ENCODE measurements around the gene RORB. TPM values are rescaled to one million over a fixed set of nuclear protein-coding genes. Genes with fewer than 3 reads are reported as not detected.

The RORB gene
- total RNA-seq, 4 donors from 2014 or later = 0.13 to 1.5 (median 0.50) TPM

DNA sequence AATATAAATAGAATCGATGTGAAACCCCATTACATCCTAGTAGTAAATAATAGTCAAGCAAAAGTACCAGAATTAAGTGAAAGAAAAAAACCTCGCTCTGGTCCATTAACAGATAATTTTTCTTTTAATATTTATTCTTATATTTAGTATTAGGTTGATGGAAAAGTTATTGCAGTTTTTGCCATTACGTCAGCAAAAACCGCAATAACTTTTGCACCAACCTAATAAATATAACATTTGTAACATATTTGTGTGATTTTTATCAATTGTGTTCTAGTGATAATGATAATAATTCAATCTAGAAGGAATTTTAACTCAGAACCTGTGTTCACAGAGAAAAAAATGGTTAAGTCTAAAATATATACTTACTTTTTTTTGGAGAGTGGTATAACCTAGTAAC, 16.1 kb downstream of the RORB start:
- Histone ChIP-seq H3K27ac (no peak overlapping the region), H3K27me3 (no peaks in the 10 kb centered on the region), H3K4me1 (no peaks in the 10 kb centered on the region), H3K4me3 (no peak overlapping the region), H3K36me3 (no peaks in the 10 kb centered on the region), H3K9me3 (no peaks in the 10 kb centered on the region)
- TF ChIP-seq POLR2A (IDR thresholded peaks at IDR 0.05) = no peak
- TF ChIP-seq, protein P1, sequence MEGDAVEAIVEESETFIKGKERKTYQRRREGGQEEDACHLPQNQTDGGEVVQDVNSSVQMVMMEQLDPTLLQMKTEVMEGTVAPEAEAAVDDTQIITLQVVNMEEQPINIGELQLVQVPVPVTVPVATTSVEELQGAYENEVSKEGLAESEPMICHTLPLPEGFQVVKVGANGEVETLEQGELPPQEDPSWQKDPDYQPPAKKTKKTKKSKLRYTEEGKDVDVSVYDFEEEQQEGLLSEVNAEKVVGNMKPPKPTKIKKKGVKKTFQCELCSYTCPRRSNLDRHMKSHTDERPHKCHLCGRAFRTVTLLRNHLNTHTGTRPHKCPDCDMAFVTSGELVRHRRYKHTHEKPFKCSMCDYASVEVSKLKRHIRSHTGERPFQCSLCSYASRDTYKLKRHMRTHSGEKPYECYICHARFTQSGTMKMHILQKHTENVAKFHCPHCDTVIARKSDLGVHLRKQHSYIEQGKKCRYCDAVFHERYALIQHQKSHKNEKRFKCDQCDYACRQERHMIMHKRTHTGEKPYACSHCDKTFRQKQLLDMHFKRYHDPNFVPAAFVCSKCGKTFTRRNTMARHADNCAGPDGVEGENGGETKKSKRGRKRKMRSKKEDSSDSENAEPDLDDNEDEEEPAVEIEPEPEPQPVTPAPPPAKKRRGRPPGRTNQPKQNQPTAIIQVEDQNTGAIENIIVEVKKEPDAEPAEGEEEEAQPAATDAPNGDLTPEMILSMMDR (IDR thresholded peaks at IDR 0.05) = no peak
- intact Hi-C loops (cut with DNase I) = no loop called here
- WGBS, 2 donors = 77 to 82% methylated on average over 4 of the region's 4 CpGs
- no peak for DNase-seq

- Histone ChIP-seq H3K9me3 (no peaks in the 10 kb centered on the region), H3K36me3 (no peaks in the 10 kb centered on the region), H3K27ac (no peak overlapping the region), H3K4me3 (no peak overlapping the region), H3K4me1 (no peaks in the 10 kb centered on the region), H3K27me3 (no peaks in the 10 kb centered on the region)
- TF ChIP-seq, protein P1 (IDR thresholded peaks at IDR 0.05) = no peak
- no peak for TF ChIP-seq POLR2A (IDR thresholded peaks at IDR 0.05)
- 43 to 68% methylated on average over 4 of the region's 4 CpGs for WGBS, 2 donors
- no peak for DNase-seq
- intact Hi-C loops (cut with DNase I) = no loop called here
Measured at GRCh38 chr9:74517188-74517587, 20.1 kb downstream of the RORB start.

DNA sequence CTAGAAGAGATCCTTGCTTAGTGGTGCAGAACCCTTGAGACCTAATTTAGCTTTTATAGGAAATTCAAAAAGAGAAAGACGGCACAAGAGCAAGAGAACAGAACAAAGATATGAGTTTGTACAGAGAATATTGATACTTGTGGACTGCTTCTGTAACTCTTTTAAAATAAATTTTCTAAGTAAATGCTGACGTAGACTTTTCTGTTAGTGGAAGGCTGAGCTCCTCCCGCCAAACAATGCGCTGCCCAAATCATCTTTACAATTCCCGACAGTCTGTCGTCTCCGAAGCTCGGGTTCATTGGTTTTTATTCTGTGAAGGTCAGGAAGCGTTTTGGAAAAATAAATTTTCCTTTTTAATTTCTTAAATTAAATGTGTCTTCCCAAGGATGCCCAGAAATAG, 22.3 kb downstream of the RORB start:
- Histone ChIP-seq H3K27me3 (no peaks in the 10 kb centered on the region), H3K27ac (no peak overlapping the region), H3K4me3 (no peak overlapping the region), H3K9me3 (no peaks in the 10 kb centered on the region), H3K36me3 (no peaks in the 10 kb centered on the region), H3K4me1 (no peaks in the 10 kb centered on the region)
- intact Hi-C loops (cut with DNase I) = no loop called here
- TF ChIP-seq, protein P1 (IDR thresholded peaks at IDR 0.05) = no peak
- TF ChIP-seq POLR2A (IDR thresholded peaks at IDR 0.05) = no peak
- no peak for DNase-seq
- 89% methylated on average over 9 of the region's 9 CpGs for WGBS, 2 donors

DNA sequence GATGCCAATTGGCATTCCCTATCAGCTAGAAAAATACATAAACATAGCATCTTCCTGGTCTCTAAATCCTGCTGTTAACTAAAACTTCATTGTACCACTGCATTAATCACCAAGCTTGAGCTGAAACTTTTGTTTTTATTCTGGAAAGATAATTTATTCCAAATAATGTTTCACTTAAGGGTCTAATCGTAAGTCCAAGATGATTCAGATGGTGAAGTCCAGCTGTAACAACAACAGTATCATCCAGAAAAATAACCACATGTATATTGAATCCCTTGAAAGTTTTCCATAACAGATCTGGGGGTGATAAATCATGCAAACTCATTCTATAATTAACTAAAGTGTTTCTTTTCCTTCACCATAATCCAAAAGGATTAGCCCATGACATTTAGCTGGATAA, 23.9 kb downstream of the RORB start:
- intact Hi-C loops (cut with DNase I) = no loop called here
- H3K4me1 ChIP-seq = no peaks in the 10 kb centered on the region
- no peak for TF ChIP-seq POLR2A (IDR thresholded peaks at IDR 0.05)
- TF ChIP-seq, protein P1 (IDR thresholded peaks at IDR 0.05) = no peak
- no peak for DNase-seq
- no peaks in the 10 kb centered on the region for H3K9me3 ChIP-seq
- H3K36me3 ChIP-seq = no peaks in the 10 kb centered on the region
- no peak overlapping the region for H3K4me3 ChIP-seq
- no peak overlapping the region for H3K27ac ChIP-seq
- H3K27me3 ChIP-seq = no peaks in the 10 kb centered on the region
- 37 to 50% methylated on average over 1 of the region's 1 CpG for WGBS, 2 donors

DNA sequence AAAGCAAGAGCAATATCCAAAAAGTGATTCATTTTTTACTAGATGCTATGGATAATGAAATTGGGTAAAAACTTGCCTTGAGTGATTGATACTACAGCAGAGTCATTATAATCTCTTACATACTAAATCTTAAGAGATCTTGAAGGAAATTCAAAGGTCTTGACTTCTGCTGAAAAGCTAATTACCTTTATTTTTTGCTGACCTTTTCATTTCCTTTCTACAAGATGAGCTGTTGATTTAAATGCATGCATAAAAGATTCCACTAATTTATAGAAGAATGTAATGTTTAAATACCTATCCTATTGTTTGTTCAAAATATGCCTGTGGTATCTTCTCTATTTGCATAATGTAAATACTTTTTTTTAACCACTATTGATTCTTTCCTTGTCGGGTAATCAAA, 27.2 kb downstream of the RORB start:
- intact Hi-C loops (cut with DNase I) = no loop called here
- H3K36me3 ChIP-seq = no peaks in the 10 kb centered on the region
- TF ChIP-seq POLR2A (IDR thresholded peaks at IDR 0.05) = no peak
- TF ChIP-seq, protein P1 (IDR thresholded peaks at IDR 0.05) = no peak
- H3K27me3 ChIP-seq = no peaks in the 10 kb centered on the region
- no peak overlapping the region for H3K27ac ChIP-seq
- H3K4me3 ChIP-seq = no peak overlapping the region
- DNase-seq = no peak
- no peaks in the 10 kb centered on the region for H3K9me3 ChIP-seq
- no peaks in the 10 kb centered on the region for H3K4me1 ChIP-seq
- WGBS, 2 donors = 58 to 63% methylated on average over 1 of the region's 1 CpG

Measured in esophagus squamous epithelium (tissue), 5 donors.